Measurements from ENCODE around the gene KRT37. TPM values are rescaled to one million over a fixed set of nuclear protein-coding genes. Genes with fewer than 3 reads are reported as not detected.
A peak's percentile ranks its signal among the peaks of the same experiment; 100 is the strongest.

KRT37 gene
- total RNA-seq, 1 donor from 2014 or later = not detected

DNA sequence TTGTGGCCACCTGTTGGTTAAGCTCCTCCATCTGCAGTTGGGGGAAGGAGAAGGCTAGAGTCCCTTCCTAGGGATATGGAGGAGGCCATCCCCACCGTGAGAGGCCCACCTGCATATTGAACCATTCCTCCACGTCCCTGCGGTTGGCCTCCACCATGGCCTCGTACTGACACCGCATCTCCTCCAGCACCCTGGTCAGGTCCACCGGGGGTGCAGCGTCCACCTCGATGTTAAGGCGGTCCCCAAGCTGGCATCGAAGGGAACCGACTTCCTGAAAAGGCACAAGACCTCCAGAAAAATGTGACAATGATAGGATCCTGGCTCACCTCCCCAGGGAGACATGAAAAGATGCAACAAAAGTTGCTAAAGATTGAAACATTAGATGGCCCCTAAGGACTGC, 39.8 kb upstream of the KRT37 start:
- Histone ChIP-seq H3K27ac (no peak overlapping the region), H3K4me3 (no peak overlapping the region), H3K9me3 (no peaks in the 10 kb centered on the region), H3K27me3 (no peaks in the 10 kb centered on the region), H3K4me1 (peaks cover 36% of the 10 kb centered on the region), H3K36me3 (no peaks in the 10 kb centered on the region)
- TF ChIP-seq POLR2AphosphoS5 (IDR thresholded peaks at IDR 0.05; ENCODE audit: insufficient read depth in 1 of 2, low read depth in 1 of 2) (no peak), POLR2A (IDR thresholded peaks at IDR 0.05) (no peak)
- TF ChIP-seq, protein P1, sequence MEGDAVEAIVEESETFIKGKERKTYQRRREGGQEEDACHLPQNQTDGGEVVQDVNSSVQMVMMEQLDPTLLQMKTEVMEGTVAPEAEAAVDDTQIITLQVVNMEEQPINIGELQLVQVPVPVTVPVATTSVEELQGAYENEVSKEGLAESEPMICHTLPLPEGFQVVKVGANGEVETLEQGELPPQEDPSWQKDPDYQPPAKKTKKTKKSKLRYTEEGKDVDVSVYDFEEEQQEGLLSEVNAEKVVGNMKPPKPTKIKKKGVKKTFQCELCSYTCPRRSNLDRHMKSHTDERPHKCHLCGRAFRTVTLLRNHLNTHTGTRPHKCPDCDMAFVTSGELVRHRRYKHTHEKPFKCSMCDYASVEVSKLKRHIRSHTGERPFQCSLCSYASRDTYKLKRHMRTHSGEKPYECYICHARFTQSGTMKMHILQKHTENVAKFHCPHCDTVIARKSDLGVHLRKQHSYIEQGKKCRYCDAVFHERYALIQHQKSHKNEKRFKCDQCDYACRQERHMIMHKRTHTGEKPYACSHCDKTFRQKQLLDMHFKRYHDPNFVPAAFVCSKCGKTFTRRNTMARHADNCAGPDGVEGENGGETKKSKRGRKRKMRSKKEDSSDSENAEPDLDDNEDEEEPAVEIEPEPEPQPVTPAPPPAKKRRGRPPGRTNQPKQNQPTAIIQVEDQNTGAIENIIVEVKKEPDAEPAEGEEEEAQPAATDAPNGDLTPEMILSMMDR (IDR thresholded peaks at IDR 0.05) = no peak
- intact Hi-C loops (cut with DNase I) = no loop called here
- no peak for DNase-seq (ENCODE audit: extremely low spot score in 2 of 2)

DNA sequence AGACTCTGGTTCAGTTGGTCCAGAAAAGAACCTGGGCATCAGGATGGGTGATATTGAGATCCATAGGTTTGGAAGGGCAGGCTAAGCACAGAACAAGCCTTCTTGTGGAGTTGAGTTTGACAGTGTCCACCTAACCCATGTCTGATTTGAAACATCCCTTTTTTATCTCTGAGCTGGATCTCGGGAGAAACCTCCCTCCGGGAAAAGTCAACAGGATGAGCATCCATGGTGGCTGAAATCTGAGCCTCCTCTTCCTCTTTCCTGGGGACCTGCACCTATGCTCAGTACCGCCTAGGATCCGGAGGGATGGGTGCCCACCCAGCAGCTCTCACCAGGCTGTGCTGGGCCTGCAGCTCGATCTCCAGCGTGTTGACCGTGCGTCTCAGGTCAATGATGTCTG, 39.4 kb upstream of the KRT37 start:
- Histone ChIP-seq H3K27me3 (no peaks in the 10 kb centered on the region), H3K9me3 (no peaks in the 10 kb centered on the region), H3K4me3 (no peak overlapping the region), H3K27ac (no peak overlapping the region), H3K36me3 (no peaks in the 10 kb centered on the region), H3K4me1 (peaks cover 36% of the 10 kb centered on the region)
- TF ChIP-seq POLR2AphosphoS5 (IDR thresholded peaks at IDR 0.05; ENCODE audit: insufficient read depth in 1 of 2, low read depth in 1 of 2) = no peak
- TF ChIP-seq POLR2A (IDR thresholded peaks at IDR 0.05) = no peak
- TF ChIP-seq, protein P1 (IDR thresholded peaks at IDR 0.05) = no peak
- intact Hi-C loops (cut with DNase I) = no loop called here
- DNase-seq (ENCODE audit: extremely low spot score in 2 of 2) = no peak

DNA sequence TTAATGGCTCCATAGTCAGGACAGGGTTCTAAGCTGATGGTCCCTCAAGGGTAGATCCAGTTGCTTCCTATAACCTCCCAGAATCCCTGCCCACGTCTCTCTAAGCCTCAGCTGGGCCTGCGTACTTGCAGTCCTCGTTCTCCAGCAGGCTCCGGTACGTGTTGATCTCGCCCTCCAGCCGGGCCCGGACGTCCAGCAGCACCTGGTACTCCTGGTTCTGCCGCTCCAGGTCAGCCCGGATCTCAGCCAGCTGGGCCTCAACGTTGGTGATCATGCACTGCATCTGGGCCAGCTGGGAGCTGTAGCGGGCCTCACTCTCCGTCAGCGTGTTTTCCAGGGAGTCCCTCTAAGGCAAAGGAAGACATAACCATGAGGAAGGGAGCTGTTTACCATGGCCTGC, 38.3 kb upstream of the KRT37 start:
- Histone ChIP-seq H3K36me3 (no peaks in the 10 kb centered on the region), H3K9me3 (no peaks in the 10 kb centered on the region), H3K27ac (no peak overlapping the region), H3K27me3 (no peaks in the 10 kb centered on the region), H3K4me3 (no peak overlapping the region), H3K4me1 (peaks cover 41% of the 10 kb centered on the region)
- TF ChIP-seq POLR2AphosphoS5 (IDR thresholded peaks at IDR 0.05; ENCODE audit: insufficient read depth in 1 of 2, low read depth in 1 of 2) = no peak
- TF ChIP-seq, protein P1 (IDR thresholded peaks at IDR 0.05) = no peak
- TF ChIP-seq POLR2A (IDR thresholded peaks at IDR 0.05) = no peak
- intact Hi-C loops (cut with DNase I) = no loop called here
- DNase-seq (ENCODE audit: extremely low spot score in 2 of 2) = no peak

DNA sequence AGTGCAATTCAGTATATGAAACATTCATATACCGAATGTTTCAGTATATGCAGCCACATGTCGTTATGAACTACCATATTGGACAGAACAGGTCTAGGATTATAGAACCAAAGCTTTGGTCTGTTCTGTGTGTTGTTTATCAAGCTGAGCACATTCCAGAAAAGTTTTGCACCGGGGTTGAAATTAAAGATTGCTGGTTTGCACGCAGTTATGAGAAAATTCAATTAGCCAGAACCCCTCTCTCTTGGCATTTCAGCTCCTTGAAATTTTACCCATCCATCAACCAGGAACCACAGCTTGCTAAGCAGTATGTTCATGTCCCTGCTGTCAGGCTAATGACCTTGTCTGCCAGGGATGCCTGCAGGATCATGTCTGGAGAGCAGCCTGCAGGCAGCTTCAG, 33.3 kb upstream of the KRT37 start:
- Histone ChIP-seq H3K4me1 (peaks cover 36% of the 10 kb centered on the region), H3K36me3 (no peaks in the 10 kb centered on the region), H3K27ac (no peak overlapping the region), H3K4me3 (no peak overlapping the region), H3K27me3 (no peaks in the 10 kb centered on the region), H3K9me3 (no peaks in the 10 kb centered on the region)
- intact Hi-C loops (cut with DNase I) = no loop called here
- DNase-seq (ENCODE audit: extremely low spot score in 2 of 2) = no peak
- TF ChIP-seq POLR2AphosphoS5 (IDR thresholded peaks at IDR 0.05; ENCODE audit: insufficient read depth in 1 of 2, low read depth in 1 of 2) (peak in 1 of 2 donors; percentile 41), POLR2A (IDR thresholded peaks at IDR 0.05) (no peak)
- TF ChIP-seq, protein P1 (IDR thresholded peaks at IDR 0.05) = no peak

DNA sequence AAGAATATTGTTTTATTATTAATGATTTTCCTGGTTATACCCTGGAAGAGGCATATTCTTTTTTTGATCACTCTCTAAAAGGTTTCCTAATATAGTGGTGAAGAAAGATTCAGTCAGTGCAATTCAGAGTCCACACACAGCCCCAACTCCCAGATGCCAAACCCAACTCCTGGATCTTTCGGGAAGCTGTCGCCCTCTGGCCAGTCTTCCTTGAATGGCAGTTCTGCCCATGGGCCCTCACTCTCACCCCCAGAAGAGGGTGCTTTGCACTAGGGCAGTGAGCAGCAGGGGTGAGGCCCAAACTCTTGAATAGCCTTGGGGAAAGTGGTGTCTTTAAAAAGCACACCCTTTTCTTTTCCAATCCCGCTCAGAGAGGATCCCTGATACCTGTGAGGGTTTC, 31.8 kb upstream of the KRT37 start:
- H3K4me3 ChIP-seq = no peak overlapping the region
- peaks cover 36% of the 10 kb centered on the region for H3K4me1 ChIP-seq
- DNase-seq (ENCODE audit: extremely low spot score in 2 of 2) = no peak
- intact Hi-C loops (cut with DNase I) = no loop called here
- TF ChIP-seq POLR2A (IDR thresholded peaks at IDR 0.05) (no peak), POLR2AphosphoS5 (IDR thresholded peaks at IDR 0.05; ENCODE audit: insufficient read depth in 1 of 2, low read depth in 1 of 2) (no peak)
- TF ChIP-seq, protein P1 (IDR thresholded peaks at IDR 0.05) = no peak
- no peaks in the 10 kb centered on the region for H3K27me3 ChIP-seq
- H3K27ac ChIP-seq = no peak overlapping the region
- H3K9me3 ChIP-seq = no peaks in the 10 kb centered on the region
- no peaks in the 10 kb centered on the region for H3K36me3 ChIP-seq
